ENCODE data around the gene USP54. TPM values are rescaled to one million over a fixed set of nuclear protein-coding genes. Genes with fewer than 3 reads are reported as not detected.

Gene USP54
- total and polyA plus RNA-seq, 9 of the 15 experiments (the other 6 are each of a cell fraction or from before 2014, with no cell fraction given), result 3.8 to 40.1 (median 16.9) TPM

DNA sequence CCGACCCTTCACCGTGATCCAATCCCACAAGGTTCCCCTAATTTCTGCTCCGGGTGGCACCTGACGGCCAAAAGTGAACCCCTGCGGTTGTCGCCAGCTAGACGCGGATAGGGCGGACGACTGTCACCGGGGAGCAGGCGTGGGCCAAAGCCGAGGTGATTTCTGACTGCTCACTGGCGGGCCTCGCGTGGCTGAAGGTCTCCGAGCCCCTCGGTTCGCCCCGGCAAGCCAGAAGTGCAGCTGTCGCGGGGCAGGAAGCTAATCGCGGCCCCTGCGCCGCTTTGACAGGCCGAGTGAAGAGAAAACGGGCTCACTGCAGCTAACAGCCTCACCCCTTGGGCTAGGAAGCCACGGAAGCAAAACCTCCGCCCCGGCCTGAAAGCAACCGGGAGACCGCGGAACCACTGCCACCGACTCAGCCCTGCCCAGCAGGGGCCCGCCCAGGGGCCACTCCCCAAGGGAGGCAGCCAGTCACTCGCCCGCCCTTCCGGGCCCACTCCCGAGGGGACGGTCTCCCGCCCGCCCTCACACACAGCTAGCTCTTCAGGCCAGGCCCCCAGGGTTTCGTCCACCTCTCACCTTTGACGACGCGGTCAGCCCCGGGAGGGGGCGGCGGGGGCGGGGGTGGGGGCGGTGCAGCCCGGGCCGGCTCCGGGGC lies 95.8 kb downstream of the USP54 start:
- H3K9me3 ChIP-seq (replicated peaks; ENCODE audit: control insufficient read depth, insufficient read depth, low read depth, low read length), result no peaks in the 10 kb centered on the region
- WGBS (ENCODE audit: insufficient coverage, low coverage, missing lambda C conversion rate), result under 1% methylated on average over 51 of the region's 55 CpGs
- H3K9ac ChIP-seq (ENCODE audit: insufficient read depth in 1 of 2, low read depth in 2 of 2, low read length in 2 of 2), result peak overlapping the region; percentile 97 to 98
- H3K79me2 ChIP-seq (ENCODE audit: control insufficient read depth, insufficient read depth, low read length), result peaks cover 53% of the 10 kb centered on the region
- POLR2A ChIA-PET, result interaction anchor here (0.6 to 1.9 kb wide), 16 partner anchors 9 to 399 kb away, joined by 3 to 7 read pairs (median 4); partner anchors contain the start of genes ANXA7, DNAJC9 and P4HA1
- H3K9me1 ChIP-seq (ENCODE audit: control insufficient read depth, insufficient read depth, low read length), result no peaks in the 10 kb centered on the region
- no peaks in the 10 kb centered on the region for H3K27me3 ChIP-seq (ENCODE audit: control insufficient read depth in 2 of 2, insufficient read depth in 2 of 2, low read length in 2 of 2)
- peaks cover 16% of the 10 kb centered on the region; the same call in 1 of the 3 replicates for H3K36me3 ChIP-seq (ENCODE audit: control insufficient read depth, insufficient read depth, low read length)
- no peaks in the 10 kb centered on the region for H4K20me1 ChIP-seq (replicated peaks; ENCODE audit: control insufficient read depth, insufficient read depth, low read length)
- H3K4me3 ChIP-seq, result peak overlapping the region; percentile 96
- ATAC-seq (peak; percentile 98), DNase-seq (ENCODE audit: extremely low read depth in 1 of 4, low spot score in 3 of 4) (peak in 3 of 4 experiments; percentile 97 to 98 (median 97)), FAIRE-seq (peak; percentile 82)
- BruUV-seq (replicated peaks), result no TSS peak
- peaks cover 11 to 12% of the 10 kb centered on the region in 2 experiments; a peak in 4 of 5 replicates for H3K4me1 ChIP-seq (replicated peaks in 1 of 2; ENCODE audit: control insufficient read depth in 2 of 2, insufficient read depth in 2 of 2, low read length in 2 of 2)
- in situ Hi-C loops (cut with MboI), result no loop called here
- peak overlapping the region; percentile 96 for H3K27ac ChIP-seq (ENCODE audit: extremely low read depth, low read depth, low read length)
- intact Hi-C loops (cut with micrococcal nuclease), result loop anchor here (5.0 kb wide), 2 partner anchors 83 to 248 kb away; partner anchors contain the start of genes ANXA7 and DNAJC9
- H2AFZ ChIP-seq (ENCODE audit: low read depth, low read length), result peak overlapping the region; percentile 92
- CTCF ChIA-PET (ENCODE audit: low intra/inter-chr PET ratio), result no interaction called here
- peak overlapping the region; percentile 89 for H3K4me2 ChIP-seq (ENCODE audit: insufficient read depth, low read length)
- TF ChIP-seq GTF2E2 (tag; IDR thresholded peaks at IDR 0.05), result peak; percentile 89
- peak; percentile 92 for TF ChIP-seq THAP12 (CRISPR knock-in tag; IDR thresholded peaks at IDR 0.05)
- TF ChIP-seq SMARCB1 (IDR thresholded peaks at IDR 0.05; ENCODE audit: insufficient read length, low read depth), result no peak
- no peak for TF ChIP-seq PTRF (tag; IDR thresholded peaks at IDR 0.05)
- no peak for TF ChIP-seq CEBPB (tag; IDR thresholded peaks at IDR 0.05)
- peak; percentile 45 for TF ChIP-seq PRPF4 (IDR thresholded peaks at IDR 0.05; ENCODE audit: insufficient read depth, low read depth, low read length, poor library complexity, severe bottlenecking)
- no peak for TF ChIP-seq ZNF699 (CRISPR knock-in tag; IDR thresholded peaks at IDR 0.05; ENCODE audit: insufficient replicate concordance)
- no peak for TF ChIP-seq TCF7 (IDR thresholded peaks at IDR 0.05; ENCODE audit: borderline replicate concordance)
- no peak for TF ChIP-seq PTTG1 (tag; IDR thresholded peaks at IDR 0.05; ENCODE audit: low read depth)
- TF ChIP-seq GABPA (tag; conservative IDR thresholded peaks at IDR 0.05; ENCODE audit: low read depth), result peak; percentile 77
- no peak for TF ChIP-seq RHOXF2B (CRISPR knock-in tag; conservative IDR thresholded peaks at IDR 0.05)
- no peak for TF ChIP-seq XRCC4 (IDR thresholded peaks at IDR 0.05; ENCODE audit: extremely low read depth, insufficient read depth, insufficient read length)
- TF ChIP-seq ZNF57 (CRISPR knock-in tag; IDR thresholded peaks at IDR 0.05), result no peak
- no peak for TF ChIP-seq ZNF354B (CRISPR knock-in tag; IDR thresholded peaks at IDR 0.05)
- peak; percentile 30; the same call in 1 of the 2 replicates for TF ChIP-seq PML (IDR thresholded peaks at IDR 0.05; ENCODE audit: low read length)
- TF ChIP-seq BACH1 (tag; IDR thresholded peaks at IDR 0.05), result no peak
- no peak for TF ChIP-seq ZNF408 (CRISPR knock-in tag; IDR thresholded peaks at IDR 0.05; ENCODE audit: low read depth)

All from K562 (cell line).